Raji (cell line): Measurements from ENCODE around the gene VAV3.

Experiments used
- POLR2A ChIP-seq: IDR thresholded peaks from 2 replicates; pipeline ENCODE4 v1.6.1; 2011; ENCODE audit warnings: low read depth, low read length, control low read depth; ENCODE audit not compliant: insufficient read depth

Gene VAV3

GRCh38 chr1:107683191-107683657, 281.8 kb downstream of the VAV3 start:
- TF ChIP-seq POLR2A = no peak

GRCh38 chr1:107682467-107682866, 282.5 kb downstream of the VAV3 start:
- no peak for TF ChIP-seq POLR2A

- TF ChIP-seq POLR2A = no peak
Measured at GRCh38 chr1:107681001-107681479, 283.9 kb downstream of the VAV3 start.

- TF ChIP-seq POLR2A = no peak
Measured at GRCh38 chr1:107680579-107680985, 284.4 kb downstream of the VAV3 start.

GRCh38 chr1:107679411-107679953, 285.5 kb downstream of the VAV3 start:
- TF ChIP-seq POLR2A = no peak

- TF ChIP-seq POLR2A = no peak
Measured at GRCh38 chr1:107678993-107679392, 286.0 kb downstream of the VAV3 start.

GRCh38 chr1:107677697-107678096, 287.3 kb downstream of the VAV3 start:
- TF ChIP-seq POLR2A = no peak

- TF ChIP-seq POLR2A = no peak
Measured at GRCh38 chr1:107674486-107674885, 290.5 kb downstream of the VAV3 start.

GRCh38 chr1:107673006-107673405, 292.0 kb downstream of the VAV3 start:
- TF ChIP-seq POLR2A = no peak

- TF ChIP-seq POLR2A = no peak
Measured at GRCh38 chr1:107670397-107671040, 294.5 kb downstream of the VAV3 start.

- TF ChIP-seq POLR2A = no peak
Measured at GRCh38 chr1:107669996-107670395, 295.0 kb downstream of the VAV3 start.

GRCh38 chr1:107668762-107669161, 296.2 kb downstream of the VAV3 start:
- no peak for TF ChIP-seq POLR2A

- no peak for TF ChIP-seq POLR2A
Measured at GRCh38 chr1:107666493-107666892, 298.5 kb downstream of the VAV3 start.

- TF ChIP-seq POLR2A = no peak
Measured at GRCh38 chr1:107664982-107665925, 299.7 kb downstream of the VAV3 start.

GRCh38 chr1:107662971-107663370, 302.0 kb downstream of the VAV3 start:
- no peak for TF ChIP-seq POLR2A

GRCh38 chr1:107661158-107661557, 303.8 kb downstream of the VAV3 start:
- no peak for TF ChIP-seq POLR2A
